Stimulated activated CD4-positive, alpha-beta T cell treated with anti-CD3 and anti-CD28 coated beads, Interleukin-1b, Interleukin-23, amount 100 ng/mL, for 1 hour (primary cell): ENCODE measurements around the gene CHTOP.
"Not testable (repeated sequence)": the region's sequence is repeated elsewhere in the genome, so short reads cannot be mapped to it uniquely, and the experiment has no call there.

Experiments
- DNase-seq, 2 donors: peaks; one replicate each; pipeline ENCODE4 v3.0.0-alpha.2; 2020; ENCODE audit warnings: low read depth in 2 of 2

CHTOP gene

DNA sequence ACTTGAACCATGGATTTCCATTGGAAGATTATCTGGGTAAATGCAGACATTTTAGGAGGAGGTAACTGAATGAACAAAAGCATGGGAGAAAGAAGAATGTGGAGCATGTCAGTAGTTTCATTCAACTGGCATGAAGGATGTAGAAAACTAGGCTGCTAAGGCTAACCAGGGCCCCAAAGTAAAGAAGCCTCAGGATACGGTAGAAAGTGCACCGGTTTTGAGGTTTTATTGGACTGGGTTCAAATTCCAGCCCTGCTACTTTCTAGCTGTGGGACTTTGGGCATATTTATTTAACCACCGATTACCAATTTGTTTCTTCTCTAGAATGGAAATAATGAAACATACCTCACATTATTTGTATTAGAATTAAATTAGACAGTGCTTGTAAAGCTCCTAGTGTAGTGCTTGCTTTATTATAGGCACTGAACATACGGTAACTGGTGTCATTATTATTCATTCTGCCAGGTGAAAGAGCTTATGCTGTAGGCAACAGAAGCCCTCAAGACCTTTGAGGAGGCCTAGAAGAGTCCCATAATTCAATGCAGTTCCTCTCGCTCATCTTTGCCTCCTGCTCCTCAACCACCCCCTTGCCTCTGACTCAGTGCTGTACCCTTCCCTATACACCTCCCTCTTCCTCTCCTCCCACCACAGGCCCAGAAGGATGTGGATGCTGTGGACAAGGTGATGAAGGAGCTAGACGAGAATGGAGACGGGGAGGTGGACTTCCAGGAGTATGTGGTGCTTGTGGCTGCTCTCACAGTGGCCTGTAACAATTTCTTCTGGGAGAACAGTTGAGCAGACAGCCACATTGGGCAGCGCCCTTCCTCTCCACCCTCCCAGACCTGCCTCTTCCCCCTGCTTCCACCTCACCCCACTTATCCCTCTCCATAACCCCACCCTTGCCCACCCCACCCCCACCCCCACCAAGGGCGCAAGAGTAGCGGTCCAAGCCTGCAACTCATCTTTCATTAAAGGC is 2.5 kb upstream of the CHTOP start:
- no peak for DNase-seq

DNA sequence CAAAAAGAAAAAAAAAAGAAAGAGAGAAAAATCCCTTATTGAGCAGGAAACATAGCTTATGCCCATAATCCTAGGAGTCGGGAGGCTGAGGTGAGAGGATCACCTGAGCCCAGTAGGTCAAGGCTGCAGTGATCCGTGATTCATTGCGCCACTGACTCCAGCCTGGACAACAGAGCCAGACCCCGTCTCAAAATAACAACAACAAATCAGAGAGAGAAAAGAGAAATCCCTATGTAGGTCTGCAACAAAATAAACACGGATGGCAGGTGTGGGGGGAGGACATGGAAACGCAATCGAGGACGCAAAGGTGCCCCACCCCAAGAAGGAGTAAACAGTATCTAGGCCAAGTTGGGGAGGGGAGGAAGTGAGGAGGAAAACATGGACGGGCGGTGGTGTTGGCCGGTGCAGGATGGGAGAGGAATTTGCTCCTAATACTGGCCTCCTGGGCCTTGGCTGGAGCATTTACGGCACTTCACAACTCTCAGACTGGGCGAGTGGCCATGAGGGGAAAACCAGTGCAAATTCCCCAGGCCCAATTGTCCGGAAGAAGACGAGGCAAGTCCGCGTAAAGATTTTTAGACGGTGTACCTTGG is 609 bp upstream of the CHTOP start:
- no peak for DNase-seq

DNA sequence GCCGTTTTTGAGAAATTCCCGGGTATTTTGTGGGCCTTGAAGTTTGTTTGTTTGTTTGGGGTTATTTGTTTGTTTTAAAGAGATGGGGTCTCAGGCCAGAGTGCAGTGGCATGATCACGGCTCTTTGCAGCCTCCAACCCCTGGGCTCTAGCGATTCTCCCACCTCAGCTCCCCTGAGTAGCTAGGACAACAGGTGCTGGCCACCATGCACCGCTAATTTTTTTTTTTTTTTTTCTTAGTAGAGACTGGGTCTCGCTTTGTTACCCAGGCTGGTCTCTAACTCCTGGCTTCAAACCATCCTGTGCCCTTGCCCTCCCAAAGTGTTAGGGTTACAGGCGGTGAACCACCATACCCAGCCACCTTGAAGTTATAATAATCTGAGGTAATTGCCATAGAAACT is 2.0 kb downstream of the CHTOP start:
- DNase-seq = no peak

DNA sequence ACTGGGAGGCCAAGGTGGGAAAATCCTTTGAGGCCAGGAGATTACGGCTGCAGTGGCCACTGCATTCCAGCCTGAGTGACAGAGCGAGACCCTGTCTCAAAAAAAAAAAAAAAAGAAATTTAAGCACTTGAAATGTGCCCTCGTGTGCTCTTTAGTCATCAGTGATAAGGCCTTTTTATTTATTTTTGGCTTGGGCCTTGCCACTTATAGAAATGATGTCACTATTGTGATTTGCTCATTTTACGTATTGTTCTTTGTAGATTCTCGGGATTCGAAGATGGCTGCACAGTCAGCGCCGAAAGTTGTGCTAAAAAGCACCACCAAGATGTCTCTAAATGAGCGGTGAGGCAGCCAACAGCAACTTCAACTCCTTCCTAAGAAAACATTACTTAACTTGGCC is 2.4 kb downstream of the CHTOP start:
- DNase-seq = no peak

DNA sequence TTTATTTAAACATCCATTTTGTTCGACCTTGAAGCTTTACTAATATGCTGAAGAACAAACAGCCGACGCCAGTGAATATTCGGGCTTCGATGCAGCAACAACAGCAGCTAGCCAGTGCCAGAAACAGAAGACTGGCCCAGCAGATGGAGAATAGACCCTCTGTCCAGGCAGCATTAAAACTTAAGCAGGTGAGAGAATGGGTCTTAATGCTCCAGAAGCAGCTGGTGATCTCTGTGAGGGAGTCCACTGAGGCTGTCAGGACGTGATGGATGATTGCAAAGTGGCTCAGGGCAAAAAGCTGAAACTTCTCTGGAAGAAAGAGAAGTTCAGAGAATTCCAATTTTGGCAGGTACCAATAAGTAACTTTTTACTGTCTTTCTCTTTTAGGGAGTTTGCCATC is 4.4 kb downstream of the CHTOP start:
- DNase-seq = no peak

DNA sequence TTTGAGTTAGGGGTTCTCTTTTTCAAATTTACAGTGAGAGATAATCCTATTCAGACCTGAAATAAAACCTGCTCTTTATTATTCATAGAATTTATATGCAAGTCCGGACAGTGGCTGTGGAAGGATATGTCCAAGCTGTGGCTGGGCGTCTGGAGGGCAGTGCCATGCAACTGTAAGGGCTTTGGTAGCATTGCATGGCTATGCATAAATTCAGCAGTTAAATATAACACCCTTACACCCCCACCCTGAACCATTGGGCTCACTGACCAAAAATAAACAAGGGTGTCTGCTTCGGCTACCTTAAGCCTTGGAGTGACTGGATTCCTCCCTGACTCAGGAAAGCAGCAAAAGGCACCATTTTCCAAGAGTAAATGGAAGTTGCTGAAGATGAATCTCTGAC is 5.4 kb downstream of the CHTOP start:
- DNase-seq = no peak

DNA sequence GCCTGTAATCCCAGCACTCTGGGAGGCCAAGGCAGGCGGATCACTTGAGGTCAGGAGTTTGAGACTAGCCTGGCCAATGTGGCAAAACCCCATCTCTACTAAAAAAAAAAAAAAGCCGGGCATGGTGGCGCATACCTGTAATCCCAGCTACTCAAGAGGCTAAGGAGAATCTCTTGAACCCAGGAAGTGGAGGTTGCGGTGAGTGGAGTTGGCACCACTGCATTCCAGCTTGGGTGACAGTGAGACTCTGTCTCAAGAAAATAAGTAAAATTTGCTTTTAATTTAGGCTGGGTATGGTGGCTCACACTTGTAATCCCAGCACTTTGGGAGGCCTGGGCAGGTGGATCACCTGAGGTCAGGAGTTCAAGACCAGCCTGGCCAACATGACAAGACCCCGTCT is 6.3 kb downstream of the CHTOP start:
- not testable (repeated sequence) for DNase-seq

DNA sequence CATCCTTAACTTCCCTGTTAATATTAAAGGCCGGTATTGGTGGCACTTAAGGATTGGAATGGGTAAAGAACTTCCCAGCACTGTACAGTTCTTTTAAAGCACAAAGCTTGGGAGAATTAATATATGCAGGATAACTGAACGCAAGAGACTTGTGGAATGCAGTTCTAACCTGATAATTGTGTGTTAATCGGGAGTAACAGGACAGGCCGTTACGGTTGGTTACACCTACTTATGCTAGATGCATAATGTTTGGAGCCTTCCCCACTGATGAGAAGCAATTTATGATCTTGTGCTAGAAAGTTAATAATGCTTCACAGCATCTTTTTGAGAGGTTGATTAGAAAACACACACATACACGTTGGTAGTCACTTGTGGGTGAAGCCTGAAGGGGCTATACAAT is 7.0 kb downstream of the CHTOP start:
- no peak for DNase-seq

DNA sequence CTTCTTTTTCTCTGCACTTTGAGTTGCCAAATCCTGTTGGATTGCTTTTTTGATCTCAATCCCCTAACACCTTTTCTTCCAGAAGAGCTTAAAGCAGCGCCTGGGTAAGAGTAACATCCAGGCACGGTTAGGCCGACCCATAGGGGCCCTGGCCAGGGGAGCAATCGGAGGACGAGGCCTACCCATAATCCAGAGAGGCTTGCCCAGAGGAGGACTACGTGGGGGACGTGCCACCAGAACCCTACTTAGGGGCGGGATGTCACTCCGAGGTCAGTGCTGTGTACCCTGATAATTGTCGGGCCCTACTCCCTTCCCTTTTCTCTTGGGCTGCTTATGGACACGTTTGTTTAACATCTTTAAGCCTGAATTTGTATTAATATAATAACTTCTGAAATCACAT is 8.3 kb downstream of the CHTOP start:
- no peak for DNase-seq

DNA sequence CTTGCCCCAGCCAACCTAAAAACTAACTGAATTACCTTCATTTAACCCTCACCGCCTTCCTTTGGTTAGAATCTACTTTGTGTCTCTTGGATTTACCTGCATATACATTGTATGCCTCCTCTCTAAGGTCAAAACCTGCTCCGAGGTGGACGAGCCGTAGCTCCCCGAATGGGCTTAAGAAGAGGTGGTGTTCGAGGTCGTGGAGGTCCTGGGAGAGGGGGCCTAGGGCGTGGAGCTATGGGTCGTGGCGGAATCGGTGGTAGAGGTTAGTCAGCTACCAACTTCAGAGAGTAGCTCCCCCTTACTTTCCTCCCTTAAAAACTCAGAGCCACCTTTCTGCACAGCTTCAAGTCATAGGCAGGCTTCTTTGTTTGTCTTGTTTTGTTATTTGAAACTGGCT is 9.2 kb downstream of the CHTOP start:
- DNase-seq = no peak

DNA sequence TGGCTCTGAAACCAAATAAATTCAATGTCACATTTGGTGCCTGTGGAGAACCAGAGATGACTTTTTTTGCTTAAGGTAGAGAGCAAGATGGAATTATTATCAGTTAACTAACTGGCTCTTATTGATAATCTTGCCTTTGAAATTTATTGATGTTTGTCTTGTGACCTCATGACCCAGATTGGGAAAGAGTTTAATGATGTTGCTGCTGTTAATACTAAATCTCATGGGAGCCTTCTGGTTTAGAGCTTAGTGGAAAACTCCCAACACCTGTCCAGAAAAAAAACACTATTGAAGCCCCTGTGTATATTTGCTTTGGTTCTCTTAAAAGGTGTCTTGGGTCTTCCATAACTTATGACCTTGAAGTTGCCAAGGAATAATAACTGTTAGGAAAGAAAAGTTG is 9.9 kb downstream of the CHTOP start:
- no peak for DNase-seq

DNA sequence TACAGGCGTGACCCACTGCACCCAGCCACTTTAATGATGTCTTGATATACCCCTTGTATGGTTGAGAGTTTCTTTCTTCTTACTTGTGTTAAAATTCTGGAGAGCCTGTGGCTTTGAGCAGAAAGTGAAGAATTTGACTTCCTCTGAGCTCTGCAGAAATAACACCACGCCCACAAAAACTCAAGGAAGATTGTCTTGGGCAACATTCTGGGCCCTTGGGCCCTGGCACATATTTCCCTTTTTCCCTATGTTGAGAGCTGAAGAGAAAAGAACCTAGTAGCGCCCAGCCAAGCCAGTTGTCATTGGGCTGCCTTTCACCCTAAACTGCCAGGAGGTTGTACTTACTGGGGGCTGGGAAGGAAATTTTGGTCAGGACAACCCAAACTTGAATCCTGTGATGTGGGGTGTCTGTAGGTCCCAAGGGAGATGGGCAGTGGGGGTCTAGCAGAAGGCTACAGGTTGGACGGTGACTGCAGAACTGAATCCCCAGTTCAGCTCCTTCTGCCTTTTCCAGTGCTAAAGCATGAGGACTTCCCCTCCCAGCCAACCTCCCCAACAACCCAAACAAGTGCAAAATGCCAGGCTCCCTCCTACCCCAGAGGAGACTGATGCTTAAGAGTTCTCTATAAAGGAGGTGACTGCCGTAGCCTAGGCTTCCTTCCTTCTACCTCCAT is 12.9 kb downstream of the CHTOP start:
- no peak for DNase-seq

DNA sequence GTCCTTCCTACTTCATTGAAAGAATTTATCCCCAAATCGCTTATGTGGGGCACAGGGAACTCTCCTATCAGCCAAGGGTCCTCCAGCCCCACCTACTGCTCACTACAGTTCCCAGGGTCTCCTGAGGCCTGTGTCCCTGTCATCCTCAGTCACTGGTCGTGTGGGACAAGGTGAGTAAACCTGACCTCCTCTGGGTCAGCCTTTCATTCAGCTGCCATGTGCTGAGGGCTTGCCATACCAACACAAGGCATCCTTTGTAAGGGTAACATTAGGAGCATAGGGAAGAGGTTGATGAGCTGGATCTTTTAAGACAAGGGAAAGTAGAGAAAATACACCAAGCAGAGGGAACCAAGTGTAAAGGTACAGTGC is 13.5 kb downstream of the CHTOP start:
- no peak for DNase-seq

DNA sequence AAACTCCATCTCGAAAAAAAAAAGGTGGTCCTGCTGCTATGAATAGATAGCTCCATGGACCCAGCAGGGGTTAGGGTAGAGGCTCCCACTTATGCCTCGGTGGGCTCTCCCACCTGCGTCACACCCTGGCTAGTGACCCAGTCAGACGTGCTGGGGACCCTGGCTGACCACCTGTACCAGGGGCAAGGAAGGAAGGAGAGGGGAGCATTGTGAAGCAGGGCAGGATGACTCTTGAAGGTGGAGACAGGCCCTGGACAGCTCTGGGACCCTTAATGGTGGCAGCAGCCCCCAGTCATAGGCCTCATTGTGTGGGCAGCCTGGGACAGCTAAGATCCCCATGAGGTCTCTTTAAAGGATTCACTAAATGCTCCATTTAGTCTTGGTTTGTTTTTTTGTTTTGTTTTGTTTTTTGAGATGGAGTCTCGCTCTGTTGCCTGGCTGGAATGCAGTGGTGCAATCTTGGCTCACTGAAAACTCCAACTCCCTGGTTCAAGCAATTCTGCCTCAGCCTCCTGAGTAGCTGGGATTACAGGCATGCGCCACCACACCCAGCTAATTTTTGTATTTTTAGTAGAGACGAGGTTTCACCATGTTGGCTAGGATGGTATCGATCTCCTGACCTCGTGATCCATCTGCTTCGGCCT is 14.3 kb downstream of the CHTOP start:
- DNase-seq = no peak

DNA sequence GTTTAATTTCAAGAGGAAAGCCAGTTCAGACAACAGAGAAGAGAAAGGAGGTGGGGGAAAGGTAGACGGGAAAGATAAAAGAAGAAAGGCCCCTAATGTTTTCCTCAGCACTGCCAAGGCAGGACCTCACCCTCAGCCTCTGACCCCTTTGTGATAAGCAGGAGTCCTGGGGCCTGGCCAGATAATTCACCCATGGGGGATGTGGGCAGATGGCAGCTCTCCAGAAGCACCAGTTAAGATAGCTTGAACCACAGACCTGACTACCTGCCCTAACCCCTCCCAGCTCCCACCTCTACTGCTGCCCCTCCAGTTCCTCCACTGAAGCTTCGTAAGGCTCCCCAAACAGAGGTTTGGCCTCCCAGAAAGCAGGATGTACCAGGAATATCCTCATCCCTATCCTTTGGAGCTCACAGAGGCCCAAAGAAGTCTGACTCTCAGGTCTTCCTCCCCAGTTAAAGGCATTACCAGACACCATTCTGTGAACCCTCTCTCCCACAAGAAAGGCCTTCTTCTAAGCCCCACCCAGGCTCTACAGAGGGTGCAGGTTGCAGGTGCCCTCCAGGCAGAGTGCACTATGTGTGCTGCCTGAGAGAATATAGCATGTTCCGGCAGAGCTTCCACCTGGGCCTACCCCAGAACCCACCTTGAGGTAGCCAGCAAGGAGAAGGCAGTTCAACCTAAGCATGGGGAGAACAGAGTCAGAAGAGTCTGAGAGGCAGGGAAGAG is 15.4 kb downstream of the CHTOP start:
- DNase-seq = no peak

DNA sequence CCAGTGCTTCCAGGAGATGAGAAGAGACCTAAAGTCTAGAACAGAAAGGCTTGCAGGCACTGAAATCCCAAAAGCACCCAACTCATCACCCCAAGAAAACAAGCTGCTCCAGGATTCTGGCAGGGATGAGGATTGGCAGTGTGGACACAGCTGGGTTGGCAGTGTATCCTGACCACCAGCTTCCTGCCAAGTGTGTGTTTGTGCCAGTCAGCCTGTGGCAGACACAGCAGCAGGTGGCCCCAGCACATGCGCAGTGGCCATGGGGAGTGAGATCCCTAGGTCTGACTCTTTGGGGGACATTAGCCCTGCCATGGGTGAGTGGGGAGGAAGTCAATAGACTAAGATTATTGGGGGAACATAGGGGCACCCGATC is 16.0 kb downstream of the CHTOP start:
- DNase-seq = no peak

DNA sequence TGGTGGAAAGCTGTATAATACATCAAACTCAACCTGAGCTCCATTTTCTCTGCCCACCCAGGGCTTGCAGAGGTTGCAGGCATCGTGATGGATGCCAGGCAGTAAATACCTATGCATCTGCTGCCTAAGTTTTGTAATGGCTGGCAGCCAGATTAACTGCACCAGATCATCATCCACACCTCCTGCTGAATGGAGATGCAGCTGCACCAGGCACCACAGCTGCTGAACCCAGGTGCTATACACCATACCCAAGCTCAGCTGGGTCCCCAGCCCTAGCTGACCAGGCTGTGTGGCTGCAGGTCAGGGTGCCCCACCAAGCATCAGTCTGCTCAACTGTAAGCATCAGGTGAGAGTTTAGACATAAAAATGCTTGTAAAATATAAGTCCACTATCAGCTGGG is 17.9 kb downstream of the CHTOP start:
- DNase-seq = no peak

DNA sequence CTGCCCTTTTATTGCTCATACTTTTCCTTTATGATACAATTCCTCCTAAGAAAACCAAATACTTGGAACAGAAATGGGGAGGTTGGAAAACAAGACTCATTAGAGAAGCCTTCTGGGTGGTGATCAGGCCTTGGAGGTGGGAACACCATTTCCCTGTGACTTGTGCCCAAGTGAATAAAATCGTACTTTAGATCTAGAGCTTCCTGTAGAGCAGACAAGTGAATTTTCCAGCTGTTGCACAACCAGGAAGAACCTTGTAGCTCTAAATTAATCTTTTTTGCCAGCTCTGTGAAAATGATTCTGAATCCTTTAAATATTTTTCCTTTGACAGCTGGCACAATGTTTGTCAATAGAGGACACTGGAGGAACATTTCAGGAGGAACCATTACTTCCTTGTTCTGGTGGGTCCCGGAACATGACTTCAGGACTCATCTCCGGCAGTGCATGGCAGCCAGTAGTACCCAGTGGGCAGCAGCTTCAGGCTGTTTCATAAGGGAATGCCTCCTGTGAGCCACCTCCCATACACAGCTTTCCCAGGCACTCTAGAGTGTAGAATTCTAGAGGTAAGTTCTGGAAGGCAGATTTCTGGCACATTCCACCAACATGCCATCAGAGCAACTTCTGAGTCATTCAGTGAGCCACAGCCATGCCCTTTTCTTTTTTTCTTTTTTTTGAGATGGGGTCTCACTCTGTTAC is 19.1 kb downstream of the CHTOP start:
- no peak for DNase-seq

DNA sequence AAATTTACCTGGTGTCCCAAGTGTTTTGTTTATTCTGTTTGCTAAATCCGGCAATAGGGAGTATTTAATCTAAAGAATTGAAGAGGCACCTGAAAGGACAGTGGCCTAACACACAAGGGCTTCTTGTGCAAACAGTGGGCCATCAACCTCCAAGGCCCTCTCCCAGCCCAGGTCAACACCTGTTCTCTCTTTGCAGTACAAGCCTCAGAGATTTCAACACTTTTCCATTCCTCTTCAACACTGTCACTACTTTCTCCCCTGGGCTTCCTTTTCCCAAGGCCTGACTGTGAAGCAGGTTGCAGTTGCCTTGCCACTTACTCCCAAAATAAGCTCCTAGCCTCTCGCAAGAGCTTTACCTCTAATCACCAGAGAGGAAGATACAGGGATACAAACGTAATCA is 21.5 kb downstream of the CHTOP start:
- DNase-seq = no peak

DNA sequence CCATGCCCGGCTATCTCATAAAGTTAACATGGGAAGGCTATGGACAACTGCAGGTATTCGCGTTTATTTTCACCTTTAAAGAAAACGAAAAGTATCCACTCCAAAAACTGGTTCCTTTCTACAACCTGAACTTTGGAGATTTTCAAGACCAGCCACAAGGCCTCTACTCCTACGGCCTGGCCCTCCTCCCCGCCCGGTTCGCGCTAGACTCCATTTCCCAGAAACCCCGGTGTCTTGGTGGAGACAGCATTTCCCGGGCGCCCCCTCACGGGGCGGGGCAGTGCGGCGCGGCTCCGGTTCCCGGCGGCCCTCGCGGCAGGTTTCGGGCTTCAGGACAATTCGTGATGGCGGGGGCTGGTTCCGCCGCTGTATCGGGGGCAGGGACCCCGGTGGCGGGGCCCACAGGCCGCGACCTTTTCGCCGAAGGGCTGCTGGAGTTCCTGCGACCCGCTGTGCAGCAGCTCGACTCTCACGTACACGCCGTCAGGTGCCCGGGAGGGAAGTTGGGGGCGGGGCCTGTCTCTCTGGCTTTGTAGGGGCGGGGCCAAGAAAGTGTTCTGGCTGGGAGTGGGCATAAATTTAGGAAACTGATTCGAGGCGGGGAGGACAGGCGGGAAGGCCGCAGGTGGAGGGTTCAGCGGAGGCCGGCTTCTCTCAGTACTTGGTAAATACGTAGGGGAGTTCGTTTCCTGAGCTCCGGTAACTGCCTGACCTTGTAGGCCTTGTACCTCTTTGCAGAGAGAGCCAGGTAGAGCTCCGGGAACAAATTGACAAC is 24.7 kb downstream of the CHTOP start, which contains the start of gene SNAPIN:
Gene SNAPIN (plus strand): TSS at position 304 of the 775 bp plus-strand sequence. CDS start 41 bp downstream, at position 345.
- peak; percentile 65 to 84 for DNase-seq
